GM13976 (cell line): ENCODE data around the gene C5orf58.

ENCODE experiments used
- DNase-seq: peaks from one replicate; pipeline ENCODE4 v3.0.0; 2012; ENCODE audit warnings: low spot score
- CTCF ChIP-seq: IDR thresholded peaks from 2 replicates; pipeline ENCODE4 v1.5.1; 2012; ENCODE audit warnings: borderline replicate concordance, mild to moderate bottlenecking; ENCODE audit not compliant: insufficient read depth; ENCODE audit errors: extremely low read depth, missing control alignments, control extremely low read depth
- in situ Hi-C: fragments of 300-500 bp; cut with MboI; formaldehyde crosslinking; loops from one replicate; pipeline ENCODE4 v1.12.0; 2022; ENCODE audit warnings: low sequenced_read_pairs, mixed read lengths, inconsistent platforms; ENCODE audit not compliant: unreplicated experiment

Gene C5orf58

DNA sequence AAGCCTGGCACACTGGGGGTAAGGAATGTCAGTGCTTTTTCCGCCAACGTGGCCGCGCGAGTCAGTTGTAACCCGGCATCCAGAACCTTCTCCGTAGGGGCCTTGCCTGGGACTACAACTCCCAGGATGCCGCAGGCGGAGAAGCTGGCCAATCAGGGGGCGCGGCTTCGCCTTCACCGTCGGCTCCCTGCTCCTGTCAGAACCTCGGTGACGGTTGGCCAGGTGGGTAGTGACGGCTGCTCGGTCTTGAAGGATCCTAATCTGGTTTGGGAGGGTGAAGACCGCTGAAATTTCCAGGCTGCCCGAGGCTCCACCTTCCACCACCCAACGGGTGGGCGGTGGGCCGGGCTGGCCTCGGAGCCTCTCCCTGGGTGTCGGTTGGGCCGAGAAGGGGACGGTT lies at the start of gene C5orf58:
Gene C5orf58 (plus strand): TSS at position 200 of the 400 bp plus-strand sequence. CDS start 1,992 bp downstream, outside the sequence.
- no peak for TF ChIP-seq CTCF
- no peak for DNase-seq
- in situ Hi-C loops = no loop called here

- in situ Hi-C loops = loop anchor here (10.0 kb wide), 1 partner anchor 89 kb away; no protein-coding TSS in a partner anchor
- peak; percentile 64 for DNase-seq
- peak; percentile 80 for TF ChIP-seq CTCF
These were observed 48.7 kb upstream of the C5orf58 start for GRCh38 chr5:170183816-170184687.

GRCh38 chr5:170184737-170185136 lies 48.0 kb upstream of the C5orf58 start:
- TF ChIP-seq CTCF = no peak
- no peak for DNase-seq
- in situ Hi-C loops = loop anchor here (10.0 kb wide), 1 partner anchor 90 kb away; no protein-coding TSS in a partner anchor

GRCh38 chr5:170186156-170186555 lies 46.6 kb upstream of the C5orf58 start:
- in situ Hi-C loops = loop anchor here (10.0 kb wide), 1 partner anchor 91 kb away; no protein-coding TSS in a partner anchor
- DNase-seq = no peak
- no peak for TF ChIP-seq CTCF

DNA sequence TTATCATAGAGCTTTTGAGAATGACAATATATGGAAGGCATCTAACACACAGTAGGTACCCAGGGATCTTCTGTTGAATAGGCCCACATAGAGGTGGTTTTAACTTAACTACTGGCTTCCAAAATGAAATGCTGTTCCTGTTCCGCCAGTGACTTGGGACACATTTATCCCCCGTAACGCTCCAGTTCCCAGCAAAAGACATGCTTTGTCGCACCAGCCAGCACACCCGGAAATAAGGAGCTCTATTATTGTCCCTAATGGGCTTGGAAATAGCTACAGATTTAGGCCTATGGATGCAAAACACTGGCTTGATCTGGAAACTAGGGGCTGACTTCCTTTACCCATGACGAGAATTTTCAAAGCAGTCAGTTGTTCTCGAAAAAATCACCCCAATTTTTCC lies 45.9 kb upstream of the C5orf58 start:
- TF ChIP-seq CTCF = no peak
- in situ Hi-C loops = loop anchor here (10.0 kb wide), 1 partner anchor 92 kb away; no protein-coding TSS in a partner anchor
- no peak for DNase-seq

DNA sequence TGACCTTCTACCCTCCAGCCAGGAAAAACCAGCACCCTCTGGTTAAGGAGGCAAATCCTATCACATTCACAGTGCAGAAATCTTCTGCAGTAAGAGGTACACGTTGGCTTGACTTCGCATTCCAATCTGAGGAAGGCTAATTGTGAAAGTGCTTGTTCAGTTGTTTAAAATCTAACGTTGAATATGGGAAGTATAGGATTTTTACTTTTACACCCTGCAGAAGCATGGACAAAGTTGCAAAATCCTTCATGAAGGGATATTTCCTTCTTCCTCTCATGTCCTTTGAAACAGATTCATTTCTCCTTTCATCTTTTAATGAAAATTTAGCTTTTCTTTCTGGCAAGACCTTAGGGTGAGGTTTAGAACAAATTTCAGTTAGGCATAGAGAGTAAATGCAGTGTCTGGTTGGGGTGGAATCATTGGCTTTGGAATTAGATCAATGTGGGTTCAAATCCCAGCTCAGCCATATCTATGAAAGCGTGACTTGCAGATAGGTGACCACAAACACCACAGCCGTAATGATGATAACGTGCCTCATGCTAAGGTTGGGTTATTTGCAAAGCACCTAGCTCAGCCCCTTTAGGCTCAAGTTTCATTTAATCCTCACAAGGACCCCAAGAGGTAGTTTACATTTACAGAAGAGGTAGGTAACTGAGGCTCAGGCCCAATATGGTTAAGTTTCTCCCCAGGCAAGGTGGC lies 42.2 kb upstream of the C5orf58 start:
- no peak for DNase-seq
- no peak for TF ChIP-seq CTCF
- in situ Hi-C loops = no loop called here
